ENCODE results near the gene BMP6.

GRCh38 chr6:7881765-7882500 lies 156.0 kb downstream of the BMP6 start:
- TF ChIP-seq CTCF (IDR thresholded peaks at IDR 0.05) (no peak), EP300 (IDR thresholded peaks at IDR 0.05) (no peak)
